GM12874 (cell line): ENCODE results near the gene TMEM63C.

ENCODE experiments used
- TF ChIP-seq, protein P1 (sequence below): IDR thresholded peaks from 2 replicates; pipeline ENCODE4 v1.5.1; 2011; ENCODE audit warnings: low read depth, mild to moderate bottlenecking, control low read depth, low read length, moderate library complexity; ENCODE audit not compliant: insufficient read depth

Gene TMEM63C

DNA sequence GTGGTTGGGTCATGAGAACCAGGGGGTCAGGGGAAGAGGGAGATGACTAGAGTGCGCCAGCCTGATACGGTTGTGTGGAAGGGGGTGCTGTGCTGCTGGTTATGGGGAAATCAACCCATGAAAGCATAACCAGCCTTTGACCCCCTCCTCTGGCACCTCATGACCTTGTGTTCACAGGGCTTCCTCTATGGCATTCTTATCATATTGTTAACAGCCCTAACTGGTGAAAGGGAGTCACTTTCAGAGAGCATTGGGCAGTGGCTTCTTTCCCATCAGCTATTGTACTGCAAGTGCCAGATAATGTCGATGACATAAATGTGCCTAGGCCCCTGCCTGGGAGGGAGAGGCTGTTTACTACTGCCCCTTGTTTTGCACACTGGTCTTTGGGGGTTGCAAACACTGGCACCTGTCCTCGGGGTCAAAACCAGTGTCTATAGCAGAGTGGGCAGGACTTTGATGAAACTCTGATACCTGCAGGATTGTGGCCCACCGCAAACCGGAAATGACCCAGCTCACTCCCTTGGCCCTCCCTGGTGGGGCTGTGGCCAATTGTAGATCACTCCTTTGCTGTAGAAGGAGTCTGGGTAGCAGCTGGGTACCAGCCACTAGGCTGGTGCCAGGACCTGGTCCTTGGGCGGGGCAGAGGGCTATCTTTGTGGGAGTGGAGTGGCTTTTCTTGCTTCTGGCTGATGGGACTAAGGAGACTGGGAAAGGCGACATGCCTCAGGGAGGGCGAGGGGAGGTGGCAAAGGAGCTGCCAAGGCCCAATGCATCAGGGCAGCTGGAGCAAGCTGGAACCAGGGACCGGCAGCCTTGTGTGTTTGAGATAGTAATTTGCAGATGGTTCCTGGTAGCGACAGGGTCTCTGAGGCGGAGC is 634 bp upstream of the TMEM63C start:
- TF ChIP-seq, protein P1, sequence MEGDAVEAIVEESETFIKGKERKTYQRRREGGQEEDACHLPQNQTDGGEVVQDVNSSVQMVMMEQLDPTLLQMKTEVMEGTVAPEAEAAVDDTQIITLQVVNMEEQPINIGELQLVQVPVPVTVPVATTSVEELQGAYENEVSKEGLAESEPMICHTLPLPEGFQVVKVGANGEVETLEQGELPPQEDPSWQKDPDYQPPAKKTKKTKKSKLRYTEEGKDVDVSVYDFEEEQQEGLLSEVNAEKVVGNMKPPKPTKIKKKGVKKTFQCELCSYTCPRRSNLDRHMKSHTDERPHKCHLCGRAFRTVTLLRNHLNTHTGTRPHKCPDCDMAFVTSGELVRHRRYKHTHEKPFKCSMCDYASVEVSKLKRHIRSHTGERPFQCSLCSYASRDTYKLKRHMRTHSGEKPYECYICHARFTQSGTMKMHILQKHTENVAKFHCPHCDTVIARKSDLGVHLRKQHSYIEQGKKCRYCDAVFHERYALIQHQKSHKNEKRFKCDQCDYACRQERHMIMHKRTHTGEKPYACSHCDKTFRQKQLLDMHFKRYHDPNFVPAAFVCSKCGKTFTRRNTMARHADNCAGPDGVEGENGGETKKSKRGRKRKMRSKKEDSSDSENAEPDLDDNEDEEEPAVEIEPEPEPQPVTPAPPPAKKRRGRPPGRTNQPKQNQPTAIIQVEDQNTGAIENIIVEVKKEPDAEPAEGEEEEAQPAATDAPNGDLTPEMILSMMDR = no peak

DNA sequence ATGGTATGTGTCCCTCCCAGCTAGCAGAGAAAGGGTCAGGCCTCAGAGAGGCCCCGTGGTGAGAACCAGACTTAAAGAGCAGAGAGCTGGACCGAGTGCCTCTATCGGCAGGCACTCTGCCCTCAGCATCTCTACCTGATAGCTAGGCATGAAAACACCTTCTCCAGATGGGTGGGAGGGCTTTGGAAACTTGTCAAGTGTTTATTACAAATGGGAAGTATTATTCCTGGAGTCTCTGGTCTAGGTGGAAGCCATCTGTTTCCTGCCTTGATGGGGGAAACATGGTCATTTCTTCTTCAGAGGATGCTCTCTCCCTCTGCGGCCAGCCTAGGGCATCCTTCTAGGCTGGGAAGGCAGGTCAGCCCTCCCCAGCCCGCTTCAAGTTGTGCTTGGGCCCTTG is 2.3 kb downstream of the TMEM63C start:
- TF ChIP-seq, protein P1 = no peak

DNA sequence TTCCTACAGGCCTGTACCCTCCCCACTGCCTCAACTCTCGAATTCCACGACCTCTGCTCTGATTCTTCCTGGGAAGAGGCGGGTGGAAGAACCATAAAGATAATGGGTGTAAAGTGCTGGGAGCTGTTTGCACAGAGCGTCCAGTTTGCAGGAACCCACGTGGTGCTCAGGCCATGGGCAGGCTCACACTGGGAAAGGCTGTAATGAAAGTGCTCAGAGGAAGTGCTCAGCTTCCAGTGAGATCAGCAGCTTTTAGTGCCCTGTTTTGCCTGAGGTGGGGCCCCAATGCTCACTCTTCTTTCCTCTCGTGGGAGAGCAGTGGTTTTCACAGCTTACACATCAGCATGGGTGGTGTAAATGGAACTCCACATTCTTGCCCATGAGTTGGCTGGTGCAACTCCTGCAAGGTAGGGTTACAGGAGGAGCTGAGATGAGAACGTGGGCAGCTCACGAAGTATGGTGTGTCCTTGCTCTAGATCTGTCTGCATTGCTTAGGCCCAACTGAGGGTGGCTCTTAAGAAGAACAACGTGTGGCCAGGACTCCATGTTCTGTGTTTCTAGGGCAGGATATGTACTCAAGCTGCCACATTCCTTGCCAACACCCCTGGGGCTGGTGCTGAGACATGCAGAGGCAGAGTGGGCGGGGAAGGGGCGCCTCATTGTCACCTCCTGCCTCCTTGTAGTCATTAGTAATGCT is 2.9 kb downstream of the TMEM63C start:
- TF ChIP-seq, protein P1 = no peak

DNA sequence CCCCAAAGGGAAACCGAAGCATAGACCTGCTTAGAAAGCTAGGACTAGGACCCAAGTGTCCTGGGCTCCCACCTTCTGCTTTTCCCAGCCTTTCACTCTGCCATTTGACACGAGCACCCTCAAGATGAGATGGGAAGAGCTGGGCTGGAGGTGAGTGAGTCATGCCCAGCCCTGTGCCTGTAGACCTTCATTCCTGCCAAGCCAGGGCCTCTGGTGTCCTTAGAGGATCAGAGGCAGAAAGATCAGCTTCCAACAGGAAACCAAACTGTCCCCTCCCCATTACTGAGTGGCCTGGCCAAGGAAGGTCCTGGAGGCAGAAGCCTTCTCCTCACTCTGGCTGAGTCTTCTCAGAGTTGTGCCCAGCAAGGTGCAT is 3.5 kb downstream of the TMEM63C start:
- TF ChIP-seq, protein P1 = no peak

DNA sequence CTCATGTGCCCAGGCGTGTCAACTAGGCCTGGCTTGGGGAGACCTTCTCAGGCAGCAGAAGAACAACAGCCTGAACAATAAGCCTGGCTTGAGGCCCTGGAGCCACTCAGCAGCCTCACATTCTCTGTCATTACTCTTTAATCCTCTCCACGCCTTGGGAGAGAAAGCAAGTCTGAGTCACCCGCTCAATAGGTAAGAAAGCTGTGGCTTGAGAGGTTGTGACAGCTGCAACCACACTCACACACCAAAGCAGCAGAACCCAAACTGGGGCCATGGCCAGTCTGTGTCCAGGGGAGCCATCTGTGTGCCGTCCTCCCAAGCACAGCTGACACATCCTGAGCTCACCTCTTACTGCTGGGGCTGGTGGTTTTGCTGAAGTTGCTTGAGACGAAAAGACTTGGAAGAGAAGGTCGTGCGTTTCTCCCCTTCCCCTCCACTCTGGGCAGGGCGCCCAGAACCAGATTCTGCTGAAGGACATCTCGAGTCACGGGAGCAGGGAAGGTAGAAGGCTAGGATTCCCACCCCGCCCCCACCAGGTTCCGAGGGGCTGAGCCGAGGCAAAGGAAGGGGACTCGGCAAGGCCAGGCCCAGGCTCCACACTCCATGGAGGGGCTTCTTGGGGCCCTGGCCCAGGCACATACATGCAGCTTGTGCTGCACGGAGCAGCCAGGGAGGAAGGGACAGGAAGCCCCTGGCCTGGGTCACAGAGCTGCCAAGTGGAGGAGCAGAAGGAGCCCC is 5.5 kb downstream of the TMEM63C start:
- TF ChIP-seq, protein P1 = no peak

DNA sequence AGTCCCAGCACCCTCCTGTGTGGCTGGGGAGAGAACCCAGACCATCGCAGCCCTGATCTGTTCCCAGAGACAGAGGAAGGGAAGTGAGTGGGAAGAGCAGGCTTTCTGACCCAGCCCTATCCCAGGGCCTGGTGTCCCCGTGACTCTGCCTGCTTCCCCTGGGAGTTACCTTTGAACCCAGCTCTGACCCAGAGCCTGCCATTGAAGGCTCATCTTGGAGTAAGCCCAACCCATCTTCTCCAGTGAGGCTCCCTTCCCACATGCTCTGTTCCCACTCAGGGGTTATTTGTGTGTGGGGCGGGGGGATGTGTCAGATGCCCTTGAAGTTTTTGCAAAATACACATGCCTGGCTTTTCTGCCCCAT is 6.0 kb downstream of the TMEM63C start:
- TF ChIP-seq, protein P1 = no peak

DNA sequence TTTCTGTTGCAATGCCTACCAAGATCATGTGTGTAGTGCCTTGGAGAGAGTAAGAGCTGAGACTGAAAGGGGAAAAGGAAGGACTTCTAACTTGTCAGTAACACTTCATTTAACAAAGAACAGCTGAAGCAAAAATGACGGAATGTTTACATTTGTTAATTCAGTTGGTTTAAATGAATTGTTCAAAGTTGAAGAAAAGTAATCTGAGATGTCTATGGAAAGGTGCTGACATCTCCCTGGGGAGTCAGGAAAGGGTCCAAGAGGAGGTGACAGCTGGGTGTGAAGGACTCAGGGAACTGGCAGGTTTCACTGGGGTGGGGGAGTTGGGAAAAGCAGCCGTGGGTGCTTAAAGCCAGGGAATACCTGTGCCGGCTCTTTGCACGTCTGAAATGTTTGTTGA is 7.9 kb downstream of the TMEM63C start:
- TF ChIP-seq, protein P1 = no peak
